Epithelial cell of esophagus (primary cell): ENCODE results near the gene PNKD.

Source experiments
- DNase-seq: peaks from one replicate; pipeline ENCODE4 v3.0.0; 2010; ENCODE audit warnings: low read depth
- H3K4me3 ChIP-seq: 2 replicates; pipeline ENCODE4 v1.5.1; 2011; ENCODE audit warnings: mild to moderate bottlenecking, low read length, control low read depth
- CTCF ChIP-seq: IDR thresholded peaks from 2 replicates; pipeline ENCODE4 v1.5.1; 2011; ENCODE audit warnings: low read depth, mild to moderate bottlenecking, low read length, control low read depth, inconsistent platforms; ENCODE audit not compliant: insufficient read depth; ENCODE audit errors: missing control alignments

PNKD gene

GRCh38 chr2:218345491-218346236 lies 75.3 kb downstream of the PNKD start:
- DNase-seq, result no peak
- no peak overlapping the region for H3K4me3 ChIP-seq
- TF ChIP-seq CTCF, result no peak

- no peak for DNase-seq
- no peak for TF ChIP-seq CTCF
- H3K4me3 ChIP-seq, result no peak overlapping the region
Observed at GRCh38 chr2:218347172-218347571, 76.9 kb downstream of the PNKD start.

DNA sequence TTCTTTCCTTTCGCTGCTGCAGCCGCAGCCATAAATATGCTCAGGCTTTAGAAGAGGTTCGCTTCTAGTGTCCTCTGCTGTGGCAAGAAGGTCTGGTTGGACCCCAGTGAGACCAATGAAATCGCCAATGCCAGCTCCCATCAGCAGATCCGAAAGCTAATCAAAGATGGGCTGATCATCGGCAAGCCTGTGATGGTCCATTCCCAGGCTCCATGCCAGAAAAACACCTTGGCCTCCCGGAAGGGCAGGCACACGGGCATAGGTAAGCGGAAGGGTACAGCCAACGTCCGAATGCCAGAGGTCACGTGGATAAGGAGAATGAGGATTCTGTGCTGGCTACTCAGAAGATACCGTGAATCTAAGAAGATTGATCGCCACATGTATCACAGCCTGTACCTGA lies 83.7 kb downstream of the PNKD start:
- TF ChIP-seq CTCF, result no peak
- no peak overlapping the region for H3K4me3 ChIP-seq
- no peak for DNase-seq

DNA sequence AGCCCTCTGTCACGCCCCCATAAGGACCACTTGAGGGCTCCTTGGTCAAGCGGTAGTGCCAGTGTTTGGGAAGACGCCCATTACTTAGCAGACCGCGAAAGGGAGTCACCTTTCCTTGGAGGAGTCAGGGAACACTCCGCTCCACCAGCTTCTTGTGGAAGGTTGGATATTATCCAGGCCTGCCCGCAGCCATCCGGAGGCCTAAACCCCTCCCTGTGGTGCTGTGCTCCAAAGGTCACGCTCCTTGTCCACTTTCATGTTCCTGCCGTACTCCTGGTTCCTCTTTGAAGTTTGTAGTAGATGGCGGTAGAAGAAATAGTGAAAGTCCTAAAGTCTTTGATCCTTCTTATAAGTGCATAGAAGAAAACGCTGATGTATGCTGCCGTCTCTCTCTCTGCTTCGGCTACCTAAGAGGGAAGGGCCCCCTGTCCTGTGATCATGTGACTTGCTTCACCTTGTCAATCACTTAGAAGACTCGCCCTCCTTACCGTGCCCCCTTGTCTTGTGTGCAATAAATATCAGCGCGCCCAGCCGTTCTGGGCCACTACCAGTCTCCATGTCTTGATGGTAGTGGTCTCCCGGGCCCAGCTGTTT lies 84.6 kb downstream of the PNKD start:
- DNase-seq, result no peak
- TF ChIP-seq CTCF, result no peak
- H3K4me3 ChIP-seq, result no peak overlapping the region

DNA sequence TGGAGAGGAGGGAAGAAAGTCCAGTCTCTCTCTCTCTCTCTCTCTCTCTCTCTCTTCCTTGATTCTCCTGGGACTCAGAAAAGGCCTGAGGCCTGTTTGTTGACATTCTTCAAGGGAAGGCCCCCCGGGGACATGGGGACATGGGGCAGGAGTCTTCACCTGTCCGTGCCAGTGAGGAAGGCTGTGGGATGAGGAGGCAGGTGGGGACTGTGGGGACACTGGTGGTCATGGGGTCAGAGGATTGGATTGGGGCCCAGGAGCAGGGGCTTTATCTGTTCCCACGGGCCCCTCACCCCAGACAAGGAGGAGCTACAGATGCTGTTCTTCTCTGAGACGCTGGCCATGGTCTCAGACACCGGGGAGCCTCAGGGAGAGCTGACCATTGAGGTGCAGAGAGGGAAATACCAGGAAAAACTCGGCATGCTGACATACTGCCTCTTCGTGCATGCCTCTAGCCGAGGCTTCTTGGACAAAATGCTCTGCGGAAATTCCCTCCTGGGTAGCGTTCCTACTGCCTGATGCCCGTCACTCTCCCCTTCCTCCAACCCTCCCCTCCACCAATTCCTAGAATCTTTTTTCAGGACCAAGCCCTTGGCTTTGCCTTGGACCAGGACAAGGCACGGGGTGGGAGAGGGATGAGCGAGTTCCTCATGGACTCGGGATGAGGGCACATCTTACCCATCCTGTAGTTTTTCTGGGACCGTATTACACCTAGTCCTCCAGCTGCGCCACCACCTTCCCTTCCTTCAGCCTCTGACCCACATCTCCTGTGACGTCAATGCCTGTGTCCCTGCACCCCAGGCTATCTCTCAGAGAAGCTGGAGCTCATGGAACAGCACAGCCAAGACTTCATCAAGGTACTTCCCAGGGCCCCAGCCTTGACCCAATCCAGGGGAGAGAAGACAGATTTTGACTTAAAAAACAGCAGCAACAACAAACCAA lies 87.2 kb downstream of the PNKD start:
- no peak for TF ChIP-seq CTCF
- no peak overlapping the region for H3K4me3 ChIP-seq
- no peak for DNase-seq

GRCh38 chr2:218360453-218360852 lies 90.1 kb downstream of the PNKD start:
- no peak for TF ChIP-seq CTCF
- no peak for DNase-seq
- H3K4me3 ChIP-seq, result no peak overlapping the region
